NCI-H2107 treated with DMSO at 0.1 percent for 48 hours (cell line): ENCODE data around the gene SCARF2.

ENCODE experiments used
- DNase-seq: peaks from one replicate; lab custom pipeline; 2025; ENCODE audit not compliant: unreplicated experiment; lab: John Stamatoyannopoulos, UW

Gene SCARF2

GRCh38 chr22:20440637-20441591 is 3.3 kb upstream of the SCARF2 start:
- no peak for DNase-seq

GRCh38 chr22:20439928-20440575 is 2.4 kb upstream of the SCARF2 start:
- no peak for DNase-seq

- no peak for DNase-seq
These were observed 1.9 kb upstream of the SCARF2 start for GRCh38 chr22:20439556-20439927.

- DNase-seq, result no peak
These were observed 1.3 kb upstream of the SCARF2 start for GRCh38 chr22:20438678-20439492.

- DNase-seq, result no peak
These were observed 727 bp upstream of the SCARF2 start for GRCh38 chr22:20438427-20438677.

- no peak for DNase-seq
These were observed 635 bp downstream of the SCARF2 start for GRCh38 chr22:20436768-20437612.

GRCh38 chr22:20436307-20436767 is 1.3 kb downstream of the SCARF2 start:
- DNase-seq, result no peak

- DNase-seq, result no peak
These were observed 2.0 kb downstream of the SCARF2 start for GRCh38 chr22:20435436-20436306.

GRCh38 chr22:20434773-20435172 is 2.9 kb downstream of the SCARF2 start:
- DNase-seq, result no peak

- DNase-seq, result no peak
These were observed 3.3 kb downstream of the SCARF2 start for GRCh38 chr22:20434264-20434751.

GRCh38 chr22:20433686-20434241 is 3.9 kb downstream of the SCARF2 start:
- no peak for DNase-seq

GRCh38 chr22:20433191-20433590 is 4.4 kb downstream of the SCARF2 start:
- no peak for DNase-seq

GRCh38 chr22:20432244-20432686 is 5.4 kb downstream of the SCARF2 start:
- no peak for DNase-seq

- DNase-seq, result no peak
These were observed 6.0 kb downstream of the SCARF2 start for GRCh38 chr22:20431511-20432192.

- DNase-seq, result no peak
These were observed 6.7 kb downstream of the SCARF2 start for GRCh38 chr22:20430720-20431510.

- no peak for DNase-seq
These were observed 7.4 kb downstream of the SCARF2 start for GRCh38 chr22:20430101-20430719.
